ENCODE data around the gene TCEAL2. TPM values are rescaled to one million over a fixed set of nuclear protein-coding genes. Genes with fewer than 3 reads are reported as not detected.

TCEAL2 gene
- 0.12 TPM in 1 of 2 replicates, not detected in the other for total RNA-seq (ENCODE audit: low replicate concordance)

GRCh38 chrX:102125436-102125835, at the start of gene TCEAL2:
Gene TCEAL2, plus strand, starts transcription at chrX:102125679. Its CDS starts 1,152 bp downstream, at chrX:102126831.

GRCh38 chrX:102142274-102142673, 16.8 kb downstream of the TCEAL2 start, which contains the start of gene TCEAL6:
Gene TCEAL6, minus strand, starts transcription at chrX:102142481.

GRCh38 chrX:102155806-102156179, 30.3 kb downstream of the TCEAL2 start, which contains the start of gene BEX5:
Gene BEX5, minus strand, starts transcription at chrX:102155977. Its CDS starts 1,712 bp downstream, at chrX:102154265.

Other genes starting within 250 kb of the TCEAL2 start
- 0.12 and 0.30 TPM in 2 replicates for gene ZMAT1, start 193.7 kb upstream of the TCEAL2 start, total RNA-seq (ENCODE audit: low replicate concordance)
- gene TCEAL6, start 16.8 kb downstream of the TCEAL2 start, total RNA-seq (ENCODE audit: low replicate concordance), result not detected in 2 replicates
- 0.30 TPM in 1 of 2 replicates, not detected in the other for gene BEX5, start 30.3 kb downstream of the TCEAL2 start, total RNA-seq (ENCODE audit: low replicate concordance)
- not detected in 2 replicates for gene TCP11X1, start 89.6 kb downstream of the TCEAL2 start, total RNA-seq (ENCODE audit: low replicate concordance)
- not detected in 2 replicates for gene NXF2, start 121.5 kb downstream of the TCEAL2 start, total RNA-seq (ENCODE audit: low replicate concordance)

Data from smooth muscle cell of the coronary artery (primary cell).